Ramos (cell line): Measurements from ENCODE around the gene SIK2.
"Not testable (repeated sequence)": the region's sequence is repeated elsewhere in the genome, so short reads cannot be mapped to it uniquely, and the experiment has no call there.

Experiments used
- in situ Hi-C: fragments of 300-500 bp; cut with MboI; formaldehyde crosslinking; loops from one replicate; pipeline ENCODE4 v1.14.3; 2022; ENCODE audit warnings: low sequenced_read_pairs; ENCODE audit not compliant: unreplicated experiment

Gene SIK2

GRCh38 chr11:111651336-111651735, 49.1 kb downstream of the SIK2 start:
- in situ Hi-C loops = not testable (repeated sequence)

GRCh38 chr11:111652184-111652583, 49.9 kb downstream of the SIK2 start:
- in situ Hi-C loops = no loop called here

- in situ Hi-C loops = no loop called here
These were observed 52.4 kb downstream of the SIK2 start for GRCh38 chr11:111654601-111655000.

- in situ Hi-C loops = no loop called here
These were observed 53.7 kb downstream of the SIK2 start for GRCh38 chr11:111655924-111656323.

GRCh38 chr11:111657905-111658304, 55.7 kb downstream of the SIK2 start:
- in situ Hi-C loops = not testable (repeated sequence)

GRCh38 chr11:111658493-111658892, 56.2 kb downstream of the SIK2 start:
- in situ Hi-C loops = not testable (repeated sequence)

GRCh38 chr11:111659201-111660115, 57.2 kb downstream of the SIK2 start:
- in situ Hi-C loops = no loop called here

- in situ Hi-C loops = no loop called here
These were observed 58.6 kb downstream of the SIK2 start for GRCh38 chr11:111660822-111661221.

GRCh38 chr11:111663820-111664219, 61.6 kb downstream of the SIK2 start:
- in situ Hi-C loops = no loop called here

- in situ Hi-C loops = no loop called here
These were observed 63.5 kb downstream of the SIK2 start for GRCh38 chr11:111665777-111666176.

GRCh38 chr11:111668980-111669379, 66.7 kb downstream of the SIK2 start:
- in situ Hi-C loops = no loop called here

GRCh38 chr11:111671383-111671782, 69.1 kb downstream of the SIK2 start:
- in situ Hi-C loops = no loop called here

- in situ Hi-C loops = no loop called here
These were observed 70.7 kb downstream of the SIK2 start for GRCh38 chr11:111672949-111673348.

- in situ Hi-C loops = no loop called here
These were observed 72.7 kb downstream of the SIK2 start for GRCh38 chr11:111674941-111675340.

- in situ Hi-C loops = no loop called here
These were observed 73.6 kb downstream of the SIK2 start for GRCh38 chr11:111675891-111676290.

GRCh38 chr11:111676878-111677585, 74.8 kb downstream of the SIK2 start:
- in situ Hi-C loops = no loop called here

- in situ Hi-C loops = no loop called here
These were observed 78.4 kb downstream of the SIK2 start for GRCh38 chr11:111680486-111681175.

GRCh38 chr11:111683806-111684205, 81.6 kb downstream of the SIK2 start:
- in situ Hi-C loops = no loop called here

- in situ Hi-C loops = no loop called here
These were observed 82.0 kb downstream of the SIK2 start for GRCh38 chr11:111684251-111684650.

- in situ Hi-C loops = no loop called here
These were observed 85.8 kb downstream of the SIK2 start for GRCh38 chr11:111688013-111688412.

- in situ Hi-C loops = no loop called here
These were observed 88.9 kb downstream of the SIK2 start for GRCh38 chr11:111691176-111691575.
